ENCODE measurements around the gene ACTL10.

Gene ACTL10

GRCh38 chr20:33650111-33650752 is 16.5 kb upstream of the ACTL10 start:
- DNase-seq, result no peak

- no peak for DNase-seq
These were observed 15.8 kb upstream of the ACTL10 start for GRCh38 chr20:33650753-33651561.

- no peak for DNase-seq
These were observed 15.1 kb upstream of the ACTL10 start for GRCh38 chr20:33651562-33652048.

DNA sequence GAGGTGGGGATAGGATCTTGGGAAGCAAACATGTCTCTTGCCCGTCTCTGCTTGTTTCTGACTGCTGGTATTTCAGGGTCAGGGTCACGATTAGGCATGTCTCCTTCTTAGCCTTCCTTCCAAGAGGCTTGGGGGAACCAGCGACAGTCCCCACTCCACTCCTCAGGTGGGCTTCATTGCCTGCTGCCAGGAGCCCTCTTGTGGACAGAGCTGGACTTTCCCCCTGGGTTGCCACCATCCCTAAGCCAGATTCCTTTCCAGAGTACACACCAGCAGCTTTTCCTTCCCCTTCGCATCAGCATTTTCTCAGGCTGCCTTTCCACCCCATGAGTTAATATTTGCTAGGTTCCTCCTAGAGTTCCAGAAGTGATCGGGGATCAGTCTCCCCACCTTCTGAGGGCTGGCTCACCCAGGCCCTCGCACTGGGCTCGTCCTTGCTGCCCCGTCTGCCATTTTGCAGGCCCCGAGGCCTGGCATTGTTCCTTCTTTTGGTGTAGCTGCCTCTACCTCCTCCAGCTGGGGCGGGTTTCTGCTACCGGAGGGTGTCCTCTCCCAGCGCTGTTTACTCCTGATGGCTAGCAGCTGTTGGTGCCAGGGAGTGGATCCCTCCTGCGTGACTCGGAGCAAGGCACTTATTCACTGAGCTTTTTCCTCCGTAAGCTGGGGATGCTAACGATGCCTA is 13.4 kb upstream of the ACTL10 start:
- DNase-seq, result no peak

- DNase-seq, result no peak
These were observed 12.7 kb upstream of the ACTL10 start for GRCh38 chr20:33653900-33654596.

GRCh38 chr20:33654680-33655161 is 12.0 kb upstream of the ACTL10 start:
- no peak for DNase-seq

DNA sequence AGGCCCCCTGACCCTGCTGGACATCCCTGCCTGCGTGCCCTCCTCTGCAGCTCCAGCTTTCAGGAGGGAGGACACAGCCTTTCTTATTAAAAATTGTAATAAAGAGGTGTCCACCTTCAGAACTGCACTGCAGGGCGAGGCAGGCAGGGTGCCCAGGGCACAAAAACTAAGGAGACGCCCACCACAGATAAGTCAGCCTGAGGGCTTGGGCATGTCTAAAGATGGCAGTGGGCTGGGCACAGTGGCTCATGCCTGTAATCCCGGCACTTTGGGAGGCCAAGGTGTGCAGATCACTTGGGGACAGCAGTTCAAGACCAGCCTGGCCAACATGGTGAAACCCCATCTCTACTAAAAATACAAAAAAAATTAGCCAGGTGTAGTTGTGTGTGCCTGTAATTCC is 11.6 kb upstream of the ACTL10 start:
- no peak for DNase-seq

GRCh38 chr20:33656010-33656782 is 10.5 kb upstream of the ACTL10 start:
- DNase-seq, result no peak

DNA sequence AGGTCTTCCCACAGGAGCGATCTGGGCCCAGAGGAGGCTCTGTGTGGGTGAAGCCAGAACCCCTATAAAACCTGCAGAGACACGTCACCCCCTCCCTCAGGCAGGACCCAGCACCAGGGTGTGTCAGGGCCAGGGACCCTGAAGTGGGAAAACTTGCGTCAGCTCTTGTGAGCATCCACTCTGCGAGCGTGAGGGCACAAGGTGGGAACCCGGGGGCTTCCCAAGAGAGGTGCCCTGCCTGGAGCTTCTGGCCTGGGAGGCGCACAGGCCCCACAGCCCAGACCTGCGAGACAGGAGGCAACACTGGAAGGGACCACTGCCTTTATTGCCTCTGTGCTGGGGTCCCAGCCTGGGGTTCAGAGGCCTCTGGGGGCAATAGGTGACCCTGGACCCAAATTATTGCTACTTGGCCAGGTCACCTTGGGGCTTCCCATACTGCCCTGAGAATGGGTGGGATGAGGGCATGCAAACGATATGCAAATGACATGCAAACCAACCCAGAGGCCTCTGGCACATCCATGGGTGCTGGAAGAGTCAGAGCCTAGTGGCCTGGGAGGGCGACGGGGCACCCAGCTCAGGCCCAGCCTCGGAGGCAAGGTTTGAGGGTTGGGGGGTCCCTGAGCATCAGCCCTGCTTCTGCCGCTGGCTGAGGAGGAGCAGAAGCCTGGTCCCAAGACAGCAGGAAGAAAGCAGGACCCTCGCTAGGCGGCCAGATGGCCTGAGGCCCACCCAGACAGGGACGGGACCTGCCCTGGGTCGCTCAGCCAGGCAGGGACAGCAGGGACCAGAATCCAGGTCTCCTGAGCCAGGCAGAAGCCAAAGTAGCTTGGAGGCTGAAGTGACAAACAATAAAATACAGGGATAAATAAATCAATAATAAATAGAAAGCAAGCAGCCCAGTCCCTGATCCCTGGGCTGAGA is 9.7 kb upstream of the ACTL10 start:
- no peak for DNase-seq

DNA sequence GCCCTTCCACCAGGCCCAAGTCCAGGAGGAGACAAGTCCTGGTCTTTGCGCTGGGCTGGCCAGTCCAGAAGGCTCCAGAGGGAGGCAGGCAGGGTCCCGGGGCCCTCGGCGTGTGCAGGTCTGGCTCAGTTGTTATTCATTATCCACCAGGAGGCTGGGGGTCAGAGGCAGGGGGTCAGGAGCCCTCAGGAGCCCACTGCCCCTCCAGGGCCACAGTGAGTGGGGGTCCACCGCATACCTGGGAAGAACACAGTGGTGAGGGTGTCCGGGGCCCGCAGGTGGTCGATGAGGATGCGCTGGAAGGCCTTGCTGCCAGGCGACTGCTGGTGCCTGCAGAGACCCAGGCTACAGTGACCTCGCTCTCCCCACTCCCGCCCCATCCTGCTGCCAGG is 9.0 kb upstream of the ACTL10 start:
- no peak for DNase-seq

DNA sequence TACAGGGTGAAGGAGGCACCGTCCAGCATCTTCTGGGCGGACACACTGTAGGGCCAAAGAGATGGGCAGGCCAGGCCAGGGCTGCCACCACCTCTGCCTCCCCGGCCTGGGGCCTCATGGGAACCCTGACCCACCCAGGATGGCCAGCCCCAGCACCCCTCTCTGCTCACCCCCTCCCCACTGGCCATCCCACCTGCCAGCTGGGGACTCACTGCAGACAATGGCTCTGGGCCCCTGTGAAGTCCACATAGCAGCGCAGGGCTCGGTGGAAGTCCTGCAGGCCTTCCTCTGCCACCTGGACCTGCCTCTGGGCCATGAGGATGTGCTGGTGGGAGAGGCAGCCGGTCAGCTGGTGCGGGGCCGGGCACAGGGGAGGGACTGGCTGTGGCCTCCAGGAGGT is 8.2 kb upstream of the ACTL10 start:
- no peak for DNase-seq

DNA sequence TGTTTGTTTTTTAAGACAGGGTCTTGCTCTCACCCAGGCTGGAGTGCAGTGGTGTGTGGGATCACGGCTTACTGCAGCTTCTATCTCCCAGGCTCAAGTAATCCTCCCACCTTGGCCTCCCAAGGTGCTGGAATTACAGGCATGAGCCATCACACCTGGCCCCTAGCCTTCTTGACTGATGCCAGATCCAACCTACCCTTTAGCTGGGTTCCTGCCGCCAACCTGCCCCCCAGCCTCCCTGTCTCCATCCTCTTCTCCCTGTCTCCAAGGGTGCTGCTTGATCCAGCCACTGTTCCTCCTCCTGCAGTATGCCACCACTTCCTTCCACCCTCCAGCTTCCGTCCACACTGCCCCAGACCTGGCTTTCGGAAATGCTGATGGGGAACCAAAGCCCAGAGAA is 7.8 kb upstream of the ACTL10 start:
- no peak for DNase-seq

DNA sequence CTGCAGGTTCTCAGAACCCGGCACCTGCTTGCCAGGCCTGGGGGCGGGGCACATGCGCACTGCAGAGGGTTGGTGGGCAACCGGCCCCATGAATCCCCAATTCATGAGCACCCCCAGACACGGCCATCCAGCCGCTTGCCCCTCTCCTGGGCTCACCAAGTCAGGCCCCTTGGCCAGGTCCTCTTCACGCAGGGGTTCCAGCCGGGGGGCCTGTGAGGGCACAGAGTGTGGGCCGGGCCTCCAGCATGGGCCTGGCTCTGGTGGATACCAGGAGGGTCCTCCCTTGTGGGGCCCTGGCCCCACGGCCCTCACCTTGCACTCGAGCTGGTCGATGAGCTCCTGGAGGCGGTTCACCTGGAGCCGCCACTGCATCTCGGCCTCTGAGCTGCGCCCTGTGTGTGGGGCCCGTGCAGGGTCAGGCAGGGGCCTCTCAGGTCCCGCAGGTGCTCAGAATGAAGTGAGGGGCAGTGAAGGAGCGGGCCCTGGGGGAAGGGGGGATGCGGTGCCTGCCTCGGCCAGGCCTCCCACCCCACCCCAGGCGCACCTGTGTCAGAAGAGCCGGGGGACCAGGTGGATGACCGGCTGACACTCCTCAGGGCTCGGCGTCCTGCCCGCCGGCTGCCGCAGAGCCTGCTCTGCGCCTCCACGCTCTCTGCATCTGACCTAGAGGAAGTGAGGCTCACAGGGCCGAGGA is 7.3 kb upstream of the ACTL10 start:
- DNase-seq, result no peak

GRCh38 chr20:33660035-33660684 is 6.6 kb upstream of the ACTL10 start:
- DNase-seq, result no peak

- no peak for DNase-seq
These were observed 6.1 kb upstream of the ACTL10 start for GRCh38 chr20:33660685-33661058.

- DNase-seq, result no peak
These were observed 4.6 kb upstream of the ACTL10 start, which contains the start of gene C20orf144 for GRCh38 chr20:33662172-33662571. C20orf144 (plus strand) TSS chr20:33662327; CDS start chr20:33662346, 19 bp downstream.

DNA sequence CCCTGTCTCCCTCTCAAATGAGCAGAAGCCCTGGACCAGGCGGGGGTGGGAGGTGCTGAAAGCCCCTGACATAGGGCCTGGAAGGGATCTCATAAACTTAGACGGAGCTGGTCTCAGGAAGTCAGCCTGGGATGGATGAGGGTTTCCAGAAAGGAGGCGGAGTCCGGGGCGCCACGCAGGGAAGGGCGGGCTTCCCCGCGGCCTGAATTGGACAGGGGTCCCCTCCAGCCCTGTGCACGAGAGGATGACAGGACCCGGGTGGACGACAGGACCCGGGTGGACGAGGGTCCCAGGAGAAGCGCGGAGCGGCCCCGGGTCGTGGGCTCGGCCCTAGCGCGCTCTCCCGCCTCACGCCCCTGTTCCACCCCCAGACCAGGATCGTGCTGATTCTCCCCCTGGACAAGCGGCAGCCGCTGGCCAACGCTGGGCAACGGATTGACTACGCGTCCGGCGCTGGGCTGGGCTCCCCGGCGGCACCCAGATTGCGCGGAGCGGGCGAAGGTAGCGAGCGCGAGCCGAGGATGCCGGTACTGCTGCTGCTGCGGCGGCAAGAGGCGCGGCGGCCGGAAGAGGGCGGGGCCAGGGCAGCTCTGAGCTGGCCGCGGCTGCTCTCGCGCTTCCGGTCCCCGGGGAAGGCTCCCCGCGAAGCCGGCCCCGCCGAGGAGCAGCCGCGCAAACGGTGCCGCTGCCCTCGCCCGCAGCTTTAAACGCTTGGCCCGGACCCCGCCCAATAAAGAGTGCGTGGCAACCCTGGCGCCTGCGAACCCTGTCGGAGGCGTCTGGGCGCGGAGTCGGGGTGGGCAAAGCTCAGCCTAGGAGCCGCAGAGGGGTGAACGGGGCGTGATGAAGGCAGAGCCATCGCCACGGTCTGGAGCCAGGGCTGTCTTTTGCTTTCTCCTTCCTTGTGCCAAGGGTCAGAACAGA is 3.3 kb upstream of the ACTL10 start:
- DNase-seq, result peak; percentile 60 to 83 (median 74)

- no peak for DNase-seq
These were observed 2.5 kb upstream of the ACTL10 start for GRCh38 chr20:33664085-33664761.
